Gastrocnemius medialis (tissue), 4 donors: ENCODE data around the gene PTPRN2.

ENCODE experiments used
- CTCF ChIP-seq, 5 experiments: fragments of 450-650 bp in 3 of 5; fragments of 200-600 bp in 2 of 5; sonication (generic) in 2 of 5; IDR thresholded peaks in 4 of 5; conservative IDR thresholded peaks in 1 of 5; 1 replicate in 4 of 5; 2 replicates in 1 of 5; pipeline ENCODE4 v1.5.1; 2016 to 2019; ENCODE audit warnings: antibody characterized with exemption in 5 of 5, mild to moderate bottlenecking in 3 of 5, moderate library complexity in 3 of 5
- POLR2A ChIP-seq, 2 donors: fragments of 450-650 bp; IDR thresholded peaks; one replicate each; pipeline ENCODE4 v1.6.1; 2017; ENCODE audit warnings: antibody characterized with exemption in 2 of 2, mild to moderate bottlenecking in 2 of 2, moderate library complexity in 2 of 2

GRCh38 chr7:157830331-157830730 lies 757.3 kb downstream of the PTPRN2 start:
- TF ChIP-seq POLR2A (IDR thresholded peaks at IDR 0.05) = no peak
- TF ChIP-seq CTCF (IDR thresholded peaks at IDR 0.05 in 4 of 5, conservative IDR thresholded peaks at IDR 0.05 in 1 of 5) = no peak
